HG02970 (cell line): ENCODE results near the gene RASA3.
"Not testable (repeated sequence)": the region's sequence is repeated elsewhere in the genome, so short reads cannot be mapped to it uniquely, and the experiment has no call there.

ENCODE experiments used
- ATAC-seq: cut with Tn5 transposase; IDR thresholded peaks from one replicate; pipeline ENCODE4 v1.9.1; 2021; ENCODE audit warnings: mild to moderate bottlenecking, moderate library complexity, moderate number of reproducible peaks; ENCODE audit not compliant: unreplicated experiment, low FRiP score

Gene RASA3

GRCh38 chr13:114116734-114117133 is 15.7 kb downstream of the RASA3 start:
- no peak for ATAC-seq

DNA sequence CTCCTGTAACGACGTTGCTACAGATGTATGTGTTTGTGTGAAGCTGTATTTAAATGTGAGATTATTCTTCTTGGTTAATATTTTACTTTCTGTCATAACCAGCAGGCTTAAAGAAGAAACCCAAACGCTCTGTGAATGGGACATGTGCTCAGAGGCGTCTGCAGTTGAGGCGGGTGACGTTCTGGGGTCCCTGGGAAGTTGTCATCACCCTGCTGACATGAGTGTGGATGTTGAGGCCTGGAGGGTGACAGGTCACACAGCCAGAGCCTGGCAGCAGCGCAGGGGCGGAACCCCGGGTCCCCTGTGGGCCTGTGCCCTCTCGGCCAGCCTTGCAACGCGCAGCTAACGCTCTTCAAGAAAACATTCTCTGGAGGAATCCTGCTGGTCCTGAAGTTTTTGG is 16.6 kb downstream of the RASA3 start:
- no peak for ATAC-seq

GRCh38 chr13:114115191-114115671 is 17.2 kb downstream of the RASA3 start:
- no peak for ATAC-seq

GRCh38 chr13:114114666-114115065 is 17.8 kb downstream of the RASA3 start:
- ATAC-seq: not testable (repeated sequence)

DNA sequence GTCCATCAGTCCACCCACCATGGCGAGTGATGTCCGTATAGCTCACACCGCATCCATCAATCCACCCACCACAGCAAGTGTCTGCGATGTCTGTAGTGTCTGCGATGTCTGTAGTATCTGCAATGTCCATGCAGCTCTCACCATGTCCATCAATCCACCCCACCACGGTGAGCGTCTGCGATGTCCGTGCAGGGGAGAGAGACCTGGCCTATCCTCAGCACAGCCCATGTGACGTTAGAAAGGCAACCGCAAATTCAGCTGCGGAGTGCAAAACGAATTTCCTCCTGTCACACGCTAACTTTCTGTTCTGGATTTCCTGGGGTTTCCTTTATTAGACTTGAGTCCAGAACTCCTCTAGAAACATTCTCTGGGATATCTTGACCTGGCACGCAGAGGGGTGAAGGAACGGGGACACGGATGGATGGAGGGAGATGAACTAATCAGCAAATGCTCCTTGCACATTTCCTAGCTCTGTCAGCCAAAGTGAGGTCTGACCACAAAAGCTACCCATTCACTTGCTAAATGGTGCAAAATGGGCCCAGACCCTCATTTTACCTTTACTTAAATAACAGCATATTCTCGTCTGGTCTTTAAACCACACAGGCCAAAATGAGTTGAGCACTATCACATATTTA is 18.3 kb downstream of the RASA3 start:
- no peak for ATAC-seq

- not testable (repeated sequence) for ATAC-seq
Observed at GRCh38 chr13:114113395-114113794, 19.0 kb downstream of the RASA3 start.

DNA sequence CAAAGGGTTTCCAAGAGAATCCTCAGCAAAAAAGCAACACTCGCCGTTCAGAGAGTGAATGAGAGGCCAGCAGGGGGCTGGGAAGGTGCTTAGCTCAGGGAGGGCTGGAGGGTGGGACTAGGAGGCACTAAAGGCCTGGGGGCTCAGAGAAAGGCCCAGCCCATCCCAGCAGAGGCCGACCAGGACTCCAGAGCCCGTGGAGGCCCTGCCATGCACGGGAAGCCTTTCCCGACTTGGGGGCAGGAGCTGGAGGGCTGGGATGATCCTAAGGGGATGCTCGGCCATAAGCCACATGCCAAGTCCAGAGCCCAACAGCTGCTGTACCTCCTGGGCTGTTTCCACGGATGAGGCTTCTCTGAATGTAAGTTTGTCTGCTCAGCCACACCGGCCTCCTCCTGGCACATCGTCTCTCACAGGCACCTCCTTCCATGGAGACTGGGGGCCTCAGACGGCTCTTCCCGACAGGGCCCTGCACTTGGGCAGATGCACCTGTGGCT is 19.5 kb downstream of the RASA3 start:
- no peak for ATAC-seq

DNA sequence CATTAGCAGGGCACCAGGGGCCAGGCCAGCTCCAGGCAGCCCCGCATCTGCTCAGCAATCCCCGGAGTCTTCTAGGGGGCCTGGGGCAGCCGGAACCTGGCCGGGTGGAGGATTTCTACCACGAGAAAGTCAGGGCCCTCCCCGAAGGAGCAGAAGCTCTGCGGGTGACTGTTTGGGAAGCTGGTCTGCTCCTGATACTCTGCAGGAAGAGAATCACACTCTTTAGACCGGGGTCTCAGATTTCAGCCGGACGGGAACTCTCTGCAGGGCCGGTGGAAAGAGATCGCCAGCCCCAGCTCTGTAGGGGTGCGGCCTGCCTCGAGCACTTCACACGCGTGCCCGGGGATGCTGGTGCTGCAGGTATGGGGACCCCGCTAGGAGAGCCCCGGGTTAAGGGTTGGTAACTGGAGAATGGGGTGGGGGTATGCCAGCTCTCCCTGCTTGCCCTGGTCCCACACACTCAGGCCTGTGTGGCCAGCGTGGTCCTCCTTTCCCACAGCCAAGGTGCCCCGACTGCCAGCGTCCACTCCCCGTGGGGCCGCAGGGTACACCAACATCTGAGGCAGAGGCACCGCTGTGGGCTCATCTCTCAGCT is 20.1 kb downstream of the RASA3 start:
- no peak for ATAC-seq

- ATAC-seq: no peak
Observed at GRCh38 chr13:114111577-114111976, 20.8 kb downstream of the RASA3 start.

- not testable (repeated sequence) for ATAC-seq
Observed at GRCh38 chr13:114110830-114111189, 21.6 kb downstream of the RASA3 start.

GRCh38 chr13:114110091-114110829 is 22.2 kb downstream of the RASA3 start:
- no peak for ATAC-seq

DNA sequence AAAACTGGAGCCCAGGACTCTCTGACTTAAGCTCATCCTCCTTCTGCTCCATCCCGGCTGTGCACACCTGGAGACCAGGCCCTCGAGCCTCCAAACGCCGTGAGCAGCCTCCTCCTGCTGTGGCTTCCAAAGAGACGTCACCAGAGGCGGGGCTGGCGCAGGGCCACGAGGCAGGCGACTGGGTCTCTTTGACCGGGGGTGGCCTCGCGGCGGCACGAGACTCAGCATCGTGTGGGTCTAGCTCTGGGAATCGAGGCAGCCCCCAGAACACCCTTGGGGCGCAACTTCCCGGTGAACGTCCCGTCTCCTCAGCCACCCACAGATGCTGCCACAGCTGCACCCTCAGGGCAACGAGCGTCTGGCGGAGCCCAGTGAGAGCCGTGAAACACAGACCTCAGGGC is 22.8 kb downstream of the RASA3 start:
- ATAC-seq: no peak

DNA sequence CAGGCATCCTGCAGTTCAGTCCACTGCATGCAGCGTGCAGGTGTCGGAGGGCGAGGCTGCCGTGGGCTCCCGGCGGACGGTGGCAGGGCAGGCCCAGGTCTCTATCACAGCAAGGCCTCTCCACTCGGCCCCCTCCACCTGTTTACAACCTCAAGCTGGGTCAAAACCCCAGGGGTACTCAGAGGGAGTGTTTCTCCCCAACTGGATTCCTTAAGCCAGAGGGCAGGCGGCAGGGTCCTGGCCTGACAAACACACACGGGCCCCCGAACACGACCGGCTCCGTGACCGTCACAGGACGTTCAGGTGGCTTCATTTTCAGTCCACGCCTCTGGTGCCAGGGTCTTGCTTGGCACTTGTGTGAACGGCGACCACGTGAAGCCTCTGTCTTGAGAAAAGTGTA is 23.5 kb downstream of the RASA3 start:
- ATAC-seq: no peak

- no peak for ATAC-seq
Observed at GRCh38 chr13:114108141-114108761, 24.2 kb downstream of the RASA3 start.

- ATAC-seq: no peak
Observed at GRCh38 chr13:114107686-114108081, 24.7 kb downstream of the RASA3 start.

DNA sequence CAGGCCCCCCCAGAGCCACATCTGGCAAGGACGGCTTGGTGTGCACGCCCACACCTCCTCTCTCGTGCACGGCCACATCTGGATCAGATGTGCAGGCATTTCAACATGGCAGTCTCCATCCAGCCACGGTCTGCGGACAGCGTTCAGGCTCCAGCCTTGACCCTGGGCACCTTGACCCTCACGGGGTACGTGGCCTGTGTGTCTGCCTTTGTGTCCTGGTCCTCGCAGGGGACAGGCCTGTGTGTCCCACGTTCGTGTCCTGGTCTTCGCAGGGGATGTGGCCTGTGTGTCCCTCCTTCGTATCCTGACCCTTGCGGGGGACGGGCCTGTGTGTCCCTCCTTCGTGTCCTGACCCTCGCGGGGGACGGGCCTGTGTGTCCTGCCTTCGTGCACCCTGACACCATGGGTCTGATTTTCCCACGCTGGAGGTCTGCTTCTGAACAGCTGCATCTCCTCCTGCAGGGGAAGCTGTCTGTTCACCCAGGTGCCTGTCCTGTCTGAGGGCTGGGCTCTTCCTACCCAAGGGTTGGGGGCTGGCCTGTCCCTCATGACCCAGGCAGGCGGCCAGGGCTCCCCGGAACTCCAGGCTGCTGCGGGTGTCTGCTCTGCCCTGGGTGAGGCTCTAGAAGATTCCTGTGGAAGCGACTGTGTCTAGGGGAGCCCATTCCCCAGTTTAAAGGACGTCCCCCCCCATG is 25.3 kb downstream of the RASA3 start:
- ATAC-seq: no peak

DNA sequence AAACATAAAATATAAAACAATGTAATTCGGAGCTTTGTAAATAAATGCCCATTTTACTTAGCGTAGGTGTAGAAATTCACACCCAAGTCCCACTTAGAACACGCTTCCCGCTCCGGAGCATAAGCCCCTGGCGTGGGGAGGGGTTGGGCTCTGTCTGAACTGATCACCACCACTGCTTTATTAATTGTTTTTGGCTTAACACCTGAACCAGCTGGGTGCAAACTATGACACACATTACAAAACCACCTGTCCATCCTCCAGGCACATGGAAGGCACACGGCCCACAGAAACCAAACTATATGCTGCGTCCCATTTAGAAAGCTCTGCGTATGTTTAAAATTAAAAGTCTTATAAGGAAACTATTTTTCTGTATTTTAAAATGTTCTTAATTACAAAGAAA is 25.9 kb downstream of the RASA3 start:
- no peak for ATAC-seq

GRCh38 chr13:114105521-114106225 is 26.8 kb downstream of the RASA3 start:
- ATAC-seq: no peak

DNA sequence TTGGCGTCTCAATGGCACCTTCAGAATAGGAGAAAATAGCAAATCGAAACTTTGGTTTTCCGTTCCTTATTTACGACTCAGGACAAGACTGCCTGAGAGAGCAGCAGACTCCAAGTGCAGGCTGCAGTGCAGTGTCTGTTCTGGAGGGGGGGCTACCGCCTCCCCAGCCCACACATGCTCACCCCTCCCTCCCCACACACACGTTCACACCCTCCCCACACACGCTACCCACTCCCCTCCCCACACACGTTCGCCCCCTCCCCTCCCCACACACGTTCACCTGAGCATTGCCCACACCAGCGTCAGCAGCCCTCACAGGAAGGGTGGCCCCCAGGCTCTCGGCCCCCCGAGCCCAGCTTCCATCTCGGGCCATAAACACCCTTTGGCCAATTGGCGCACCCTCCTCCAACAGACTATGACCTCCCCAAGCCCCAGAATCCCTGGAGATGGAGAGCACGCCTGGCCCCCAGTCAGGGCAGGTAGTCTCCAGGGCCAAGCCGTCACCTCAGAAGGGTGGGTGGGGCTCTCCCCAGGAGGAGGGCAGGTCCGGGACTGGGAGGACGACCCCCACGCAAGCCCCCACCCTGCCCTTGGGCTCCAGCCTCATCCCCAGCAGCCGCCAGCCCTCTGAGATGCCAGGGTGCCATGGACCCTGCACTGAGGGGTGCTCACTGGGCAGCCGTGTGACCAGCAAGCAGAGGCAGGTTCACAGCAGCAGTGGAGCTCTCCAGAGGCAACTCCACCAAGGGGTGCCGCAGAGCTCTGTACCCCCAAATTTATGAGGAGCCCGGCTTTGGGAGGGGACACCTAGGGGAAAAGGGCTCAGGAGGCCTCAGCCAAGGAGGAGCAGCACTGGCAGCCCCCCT is 27.5 kb downstream of the RASA3 start:
- no peak for ATAC-seq
